HG03469 (cell line): Measurements from ENCODE around the gene FLAD1.
"Not testable (repeated sequence)": the region's sequence is repeated elsewhere in the genome, so short reads cannot be mapped to it uniquely, and the experiment has no call there.

ENCODE experiments used
- ATAC-seq: cut with Tn5 transposase; IDR thresholded peaks from one replicate; pipeline ENCODE4 v1.9.1; 2021; ENCODE audit warnings: mild to moderate bottlenecking, moderate library complexity, moderate number of reproducible peaks; ENCODE audit not compliant: unreplicated experiment

Gene FLAD1

GRCh38 chr1:154967331-154967950 lies 15.7 kb upstream of the FLAD1 start:
- ATAC-seq, result no peak

DNA sequence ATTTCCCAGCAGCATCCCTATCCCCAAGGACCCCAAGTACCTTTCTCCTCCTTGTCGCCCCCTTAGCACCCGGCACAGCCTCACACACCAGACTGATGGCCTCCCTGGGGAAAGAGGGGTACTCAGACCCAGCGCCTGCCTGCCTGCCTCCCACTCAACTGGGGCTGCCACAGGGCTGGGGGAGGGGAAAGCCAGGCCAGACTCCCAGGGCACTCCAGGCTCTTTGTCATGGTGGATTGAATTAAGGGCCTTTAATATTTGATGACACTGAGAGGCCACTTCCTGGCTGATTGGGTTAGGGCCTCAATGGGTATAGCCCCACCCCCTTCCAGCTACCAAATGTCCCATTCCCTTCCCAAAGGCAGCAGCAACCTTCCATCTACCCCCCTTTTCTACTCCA lies 14.4 kb upstream of the FLAD1 start:
- ATAC-seq, result no peak

DNA sequence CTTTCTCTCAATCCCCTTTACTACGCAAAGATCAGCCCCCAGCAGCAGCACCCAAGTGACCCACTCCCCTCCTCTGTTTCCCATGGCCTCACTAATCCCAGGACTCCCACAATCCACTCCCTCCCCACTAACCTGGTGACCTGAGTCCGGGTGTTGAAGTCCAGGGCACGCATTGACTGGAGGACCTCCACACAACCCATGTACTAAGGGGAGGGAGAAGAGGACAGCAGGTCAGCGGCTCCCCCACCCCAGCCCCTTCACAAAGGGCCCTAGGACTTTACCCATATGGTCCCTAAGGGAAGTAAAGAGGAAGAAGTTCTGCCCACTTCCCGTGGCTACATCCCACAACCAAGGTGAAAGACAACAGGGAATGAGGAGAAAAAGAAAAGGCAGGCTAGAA lies 13.9 kb upstream of the FLAD1 start:
- no peak for ATAC-seq

DNA sequence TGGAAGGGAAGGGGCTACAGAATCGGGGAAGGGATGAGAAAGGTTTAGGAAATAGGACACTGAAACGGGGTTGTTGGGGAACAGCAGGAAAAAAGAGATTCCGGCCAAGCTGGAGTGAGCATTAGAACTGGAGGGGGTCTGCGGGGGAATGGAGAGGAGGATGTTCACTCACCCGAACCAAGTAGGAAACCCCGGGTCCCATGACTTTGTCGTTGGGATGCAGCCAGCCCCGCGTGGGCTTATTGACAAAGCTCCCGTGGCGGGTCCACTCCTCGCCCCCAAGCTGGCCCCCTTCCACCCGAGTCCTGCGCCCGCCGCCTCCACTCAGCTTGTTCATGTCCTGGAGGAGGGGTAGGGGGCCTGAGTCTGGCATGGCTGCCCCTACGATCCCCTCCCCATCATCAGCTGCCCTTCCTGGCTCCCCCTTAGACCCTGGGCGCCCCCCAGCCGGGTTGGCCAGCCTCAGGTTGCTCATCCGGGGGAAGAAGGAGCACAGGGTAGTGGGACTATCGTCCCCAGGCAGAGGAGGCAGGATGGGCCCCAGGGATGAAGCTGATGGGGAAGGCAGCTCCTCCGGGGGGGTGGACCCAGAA lies 13.2 kb upstream of the FLAD1 start:
- ATAC-seq, result no peak

DNA sequence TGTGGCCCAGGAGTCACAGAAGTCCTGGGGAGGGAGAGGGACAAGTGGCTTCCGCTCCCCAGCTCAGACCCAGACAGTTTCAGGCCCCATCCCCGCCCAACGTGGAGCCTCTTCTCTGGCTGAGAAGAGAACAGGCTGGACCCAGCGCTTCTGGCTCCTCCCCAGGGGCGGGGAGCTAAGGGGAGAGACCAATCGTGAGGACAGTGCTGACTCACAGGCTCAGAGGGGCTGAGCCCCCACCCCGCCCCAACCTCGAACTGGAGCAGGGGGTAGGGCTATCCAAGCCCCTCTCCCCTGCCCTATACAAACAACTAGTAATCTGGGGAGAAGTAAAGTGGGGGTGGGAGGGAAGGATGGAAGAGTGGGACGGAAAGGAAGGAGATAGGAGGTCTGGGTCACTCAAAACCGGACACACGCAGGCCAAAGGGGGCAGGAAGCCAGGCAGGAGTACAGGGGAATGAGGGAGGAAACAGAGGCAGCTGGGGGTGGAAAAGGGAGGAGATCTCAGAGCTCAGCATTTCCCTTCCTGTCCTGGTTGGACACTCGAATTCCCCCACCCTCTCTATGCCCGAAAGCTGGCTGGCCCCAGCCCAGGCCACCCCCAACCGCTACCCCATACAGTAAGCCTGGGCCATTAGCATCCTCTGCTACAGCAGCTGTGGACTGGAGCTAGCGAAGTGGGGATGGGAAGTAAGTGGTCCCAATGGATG lies 12.4 kb upstream of the FLAD1 start, which contains the start of gene SHC1:
TSS of gene SHC1 (minus strand) at position 117 of the 710 bp plus-strand sequence. CDS start 221 bp downstream, outside the sequence.
- ATAC-seq, result no peak

DNA sequence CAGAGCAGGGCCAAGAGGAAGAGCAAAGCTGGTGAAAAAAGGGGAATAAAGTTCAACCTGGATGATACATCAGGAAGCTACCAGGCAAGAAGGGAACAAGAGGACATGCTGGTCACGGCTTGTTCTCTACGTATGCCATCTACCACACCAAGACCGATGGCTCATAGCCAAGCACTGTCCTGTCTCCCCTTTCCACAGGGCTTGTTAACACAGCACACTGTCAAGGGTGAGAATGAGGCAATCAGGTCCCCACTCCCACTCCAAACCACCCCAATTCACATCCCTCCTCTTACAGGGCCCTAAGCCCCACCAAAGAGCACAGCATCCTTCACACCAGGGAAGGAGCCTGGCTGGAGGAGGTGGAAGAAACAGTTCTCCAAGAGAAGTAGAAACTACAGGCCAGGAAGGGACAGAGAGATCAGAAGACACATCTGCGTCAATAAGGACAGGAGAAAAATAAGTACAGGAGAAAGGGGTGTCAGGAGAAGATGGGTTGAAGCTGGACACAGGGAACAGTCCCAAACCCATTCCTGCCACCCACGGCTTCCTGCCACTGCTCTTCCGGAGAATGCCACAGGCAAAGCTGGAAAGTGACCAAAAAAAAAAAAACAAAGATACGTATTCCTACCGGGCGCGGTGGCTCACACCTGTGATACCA lies 11.7 kb upstream of the FLAD1 start:
- no peak for ATAC-seq

DNA sequence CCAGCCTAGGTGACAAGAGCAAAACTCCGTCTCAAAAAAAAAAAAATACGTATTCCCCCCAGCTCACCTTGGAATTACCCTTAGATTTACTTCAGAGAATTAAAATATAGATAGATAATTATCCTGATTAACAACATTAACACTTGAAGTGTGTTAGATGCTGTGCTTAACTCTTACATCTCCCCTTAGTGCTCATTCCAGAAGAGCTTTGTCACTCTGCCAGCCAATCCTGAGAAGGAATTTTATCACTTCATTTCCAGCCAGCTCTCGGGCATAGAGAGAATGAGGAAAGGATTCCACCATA lies 11.0 kb upstream of the FLAD1 start:
- no peak for ATAC-seq

DNA sequence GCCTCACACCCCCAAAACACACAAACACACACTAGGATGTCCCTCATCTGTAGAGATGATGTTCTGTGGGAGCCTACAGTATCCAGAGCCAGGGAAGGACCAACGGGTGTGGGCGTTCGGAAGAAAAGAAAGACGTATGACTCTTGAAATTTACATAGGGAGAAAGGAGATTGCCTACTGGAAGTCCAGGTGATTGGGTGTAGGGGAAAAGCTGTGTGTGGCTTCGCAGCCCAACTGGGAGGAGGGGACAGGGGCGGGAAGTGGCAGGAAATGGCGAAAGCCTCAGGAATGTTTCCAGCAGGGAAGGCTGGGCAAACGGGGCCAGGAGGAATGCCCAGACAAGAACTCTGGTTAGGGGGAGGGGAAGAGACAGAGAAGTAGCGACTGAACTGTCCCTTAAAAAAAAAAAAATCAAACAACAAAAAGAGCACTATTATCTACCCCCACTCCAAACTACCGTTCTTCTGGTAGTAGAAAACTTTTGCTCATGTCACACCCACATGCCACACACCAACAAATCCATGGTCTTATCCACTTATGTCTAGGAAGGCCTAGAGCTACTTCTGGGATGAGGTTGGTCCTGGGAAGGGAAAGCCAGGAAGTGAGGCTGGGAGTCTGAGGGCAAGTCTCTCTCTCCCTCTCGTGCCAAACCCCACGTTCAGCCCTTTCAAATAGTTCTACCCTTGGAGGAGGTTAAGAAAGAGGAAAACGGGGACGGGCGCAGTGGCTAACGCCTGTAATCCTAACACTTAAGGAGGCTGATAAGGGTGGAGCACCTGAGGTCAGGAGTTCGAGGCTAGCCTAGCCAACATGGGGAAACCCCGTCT lies 10.4 kb upstream of the FLAD1 start:
- no peak for ATAC-seq

DNA sequence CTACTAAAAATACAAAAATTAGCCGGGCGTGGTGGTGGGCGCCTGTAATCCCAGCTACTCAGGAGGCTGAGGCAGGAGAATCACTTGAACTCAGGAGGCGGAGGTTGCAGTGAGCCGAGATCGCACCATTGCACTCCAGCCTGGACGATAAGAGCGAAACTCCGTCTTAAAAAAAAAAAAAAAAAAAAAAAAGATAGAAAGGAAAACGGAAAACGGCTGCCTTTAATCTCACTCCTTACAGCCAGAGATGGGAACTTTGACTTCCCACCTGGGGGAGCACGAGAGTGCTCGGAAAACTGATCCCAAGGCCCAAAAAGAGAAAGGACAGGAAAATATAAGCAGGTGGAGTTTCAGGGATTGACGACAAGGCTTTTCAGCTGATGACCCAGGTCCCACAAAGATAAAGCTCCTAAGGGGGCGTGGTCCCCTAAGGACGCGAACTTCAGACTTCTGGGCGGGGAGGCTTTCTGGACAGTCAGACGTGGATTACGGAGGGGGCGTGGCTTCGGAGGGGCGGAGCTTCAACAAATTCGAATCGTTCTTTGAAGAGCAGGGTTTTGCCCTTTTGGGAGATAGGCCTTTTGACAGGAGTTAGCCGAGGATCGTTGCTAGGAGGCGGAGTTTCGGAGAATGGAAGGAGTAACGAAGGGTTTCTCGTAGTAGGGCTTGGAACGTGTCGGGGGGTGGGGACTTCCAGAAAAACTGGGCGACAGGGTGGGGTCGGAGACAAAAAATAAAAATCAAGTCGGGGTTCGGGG lies 9.6 kb upstream of the FLAD1 start:
- ATAC-seq, result no peak

DNA sequence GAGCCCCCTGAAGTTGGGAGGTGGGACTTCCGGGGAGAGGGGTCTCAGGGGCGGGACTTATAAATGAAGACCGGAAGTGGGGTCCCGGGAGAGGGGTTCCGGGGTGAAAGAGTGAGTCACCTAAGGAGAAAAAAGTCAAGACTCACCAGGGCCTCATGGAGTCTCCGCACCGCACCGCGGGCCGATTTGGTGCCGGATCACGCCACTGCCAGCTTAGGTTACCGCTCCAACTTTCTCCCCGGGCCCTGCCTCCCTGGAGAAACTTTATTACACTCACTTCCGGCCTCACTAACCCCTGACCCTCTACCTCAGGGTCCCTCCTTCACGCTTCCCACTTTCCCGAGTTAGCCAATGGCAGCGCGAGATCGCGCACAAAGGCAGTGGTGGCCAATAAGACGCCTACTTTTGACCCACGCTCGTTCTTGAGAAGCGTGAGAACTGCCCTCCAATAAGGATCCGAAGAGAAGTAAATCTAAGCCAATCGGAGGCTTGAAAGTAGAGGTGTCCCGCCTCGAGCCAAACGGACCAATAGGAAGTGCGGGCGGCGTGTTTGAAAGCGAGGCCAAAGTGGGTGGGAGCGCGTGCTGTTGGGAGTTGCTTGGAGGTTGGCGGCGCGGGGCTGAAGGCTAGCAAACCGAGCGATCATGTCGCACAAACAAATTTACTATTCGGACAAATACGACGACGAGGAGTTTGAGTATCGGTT lies 8.9 kb upstream of the FLAD1 start, which contains the start of gene CKS1B:
TSS of gene CKS1B (plus strand) at position 580 of the 706 bp plus-strand sequence. CDS start at position 645, 65 bp downstream.
- ATAC-seq, result peak; percentile 71

DNA sequence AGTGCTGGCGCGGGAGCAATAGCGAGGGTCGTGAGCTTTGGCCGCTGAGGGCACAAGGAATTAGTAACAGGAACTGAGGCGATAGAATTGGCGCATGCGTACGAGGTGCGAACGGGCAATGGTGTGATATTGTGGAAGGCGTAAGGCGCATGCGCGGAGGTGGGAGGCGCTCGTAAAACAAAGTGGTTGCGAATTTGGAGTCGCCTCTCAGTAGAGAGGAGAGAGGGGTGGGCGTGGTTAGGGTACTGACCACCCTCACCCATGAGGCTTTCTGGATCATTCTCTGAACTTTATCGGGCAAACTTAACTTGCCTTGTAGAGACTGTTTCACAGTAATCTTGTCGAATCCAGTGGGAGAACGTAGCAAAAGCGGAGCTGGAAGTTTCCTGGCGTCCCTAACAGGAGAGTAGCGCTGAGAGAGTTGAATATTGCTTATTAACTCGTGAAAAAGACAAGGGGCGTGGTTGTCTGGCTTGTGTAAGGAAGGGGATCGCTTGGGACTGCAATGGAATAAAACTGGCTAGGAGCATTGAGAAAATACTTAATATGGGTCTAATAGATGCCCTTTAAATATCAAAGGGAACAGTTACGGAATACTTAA lies 8.2 kb upstream of the FLAD1 start:
- peak; percentile 24 for ATAC-seq

DNA sequence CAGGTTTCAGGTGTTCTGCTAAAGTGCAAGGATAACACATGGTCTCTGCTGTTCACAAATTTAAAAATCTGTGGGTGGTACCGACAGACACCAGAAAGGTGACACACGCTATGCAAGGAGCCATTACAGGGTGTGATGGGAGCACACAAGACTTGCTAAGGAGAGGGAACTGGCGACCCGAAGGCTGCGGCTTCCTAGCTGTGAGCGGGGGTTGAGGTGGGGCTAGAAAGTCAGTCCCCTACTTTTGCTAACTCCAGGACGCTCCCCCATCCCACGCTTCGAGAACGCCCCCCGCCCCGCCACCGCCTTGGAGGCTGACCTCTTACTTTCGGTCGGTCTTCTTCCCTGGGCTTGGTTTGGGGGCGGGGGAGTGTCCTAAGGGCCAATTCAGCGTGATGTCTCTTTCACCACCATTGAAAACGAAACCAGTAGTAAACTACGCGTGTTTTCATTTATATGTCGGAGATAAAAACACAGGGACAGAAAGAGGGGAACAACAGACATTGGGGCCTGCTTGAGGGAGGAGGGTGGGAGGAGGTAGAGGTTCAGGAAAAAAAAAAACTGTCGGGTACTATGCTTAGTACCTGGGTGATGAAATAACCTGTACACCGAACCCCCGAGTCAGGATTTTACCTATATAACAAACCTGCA lies 7.6 kb upstream of the FLAD1 start:
- ATAC-seq, result no peak

DNA sequence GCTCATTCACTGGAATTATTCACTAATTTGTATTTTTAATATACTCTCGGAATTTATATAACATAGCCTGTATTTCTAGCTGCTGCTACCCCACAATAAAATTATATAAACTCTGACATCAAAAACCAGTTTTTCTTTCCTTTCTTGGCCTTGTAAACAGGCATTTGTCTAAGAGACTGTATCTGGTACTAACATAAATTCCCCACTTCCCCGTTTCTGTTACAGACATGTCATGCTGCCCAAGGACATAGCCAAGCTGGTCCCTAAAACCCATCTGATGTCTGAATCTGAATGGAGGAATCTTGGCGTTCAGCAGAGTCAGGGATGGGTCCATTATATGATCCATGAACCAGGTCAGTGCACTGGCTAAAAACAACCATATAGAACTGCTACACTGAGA lies 5.4 kb upstream of the FLAD1 start:
- not testable (repeated sequence) for ATAC-seq

GRCh38 chr1:154978360-154978759 lies 4.8 kb upstream of the FLAD1 start:
- ATAC-seq, result no peak

- no peak for ATAC-seq
These were observed 803 bp upstream of the FLAD1 start for GRCh38 chr1:154982341-154982740.

- no peak for ATAC-seq
These were observed 777 bp downstream of the FLAD1 start for GRCh38 chr1:154983776-154984466.

DNA sequence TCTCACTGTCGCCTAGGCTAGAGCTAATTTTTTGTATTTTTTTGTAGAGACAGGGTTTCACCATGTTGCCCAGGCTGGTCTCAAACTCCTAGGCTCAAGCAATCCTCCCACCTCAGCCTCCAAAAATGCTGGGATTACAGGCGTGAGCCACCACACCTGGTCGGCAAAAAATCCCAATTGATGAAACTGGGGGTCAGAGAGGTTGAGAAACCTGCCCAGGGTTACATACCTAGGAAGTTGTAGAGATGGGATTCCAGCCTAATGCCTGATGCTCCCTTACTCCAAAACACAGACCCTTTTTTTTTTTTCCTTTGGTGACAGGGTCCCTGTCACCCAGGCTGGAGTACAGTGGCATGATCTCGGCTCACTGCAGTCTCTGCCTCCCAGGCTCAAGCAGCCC lies 3.6 kb downstream of the FLAD1 start:
- ATAC-seq, result not testable (repeated sequence)

- ATAC-seq, result no peak
These were observed 4.2 kb downstream of the FLAD1 start for GRCh38 chr1:154987326-154987725.
